Heart right ventricle (tissue), 16 donors: ENCODE measurements around the gene YJEFN3. TPM values are rescaled to one million over a fixed set of nuclear protein-coding genes. Genes with fewer than 3 reads are reported as not detected.

ENCODE experiments used
- ATAC-seq, 8 donors: fragments of 200-7000 bp; cut with Tn5 transposase; one replicate each; pipeline ENCODE4 v1.9.1; 2020; ENCODE audit warnings: mild to moderate bottlenecking in 8 of 8, moderate library complexity in 8 of 8, moderate number of reproducible peaks in 1 of 8
- DNase-seq, 2 donors: peaks; one replicate each; pipeline ENCODE4 v3.0.0-alpha.2; 2020
- H3K27ac ChIP-seq, 10 donors: fragments of 200-600 bp; sonication (generic) in 2 of 10; one replicate each; pipeline versions ENCODE4 v1.5.0 to v1.8.0; 2020 to 2022; ENCODE audit warnings: mild to moderate bottlenecking in 3 of 10
- H3K27me3 ChIP-seq, 7 donors: fragments of 200-600 bp; one replicate each; pipeline ENCODE4 v1.8.0; 2021 to 2022; ENCODE audit warnings: mild to moderate bottlenecking in 2 of 7
- H3K36me3 ChIP-seq, 9 donors: fragments of 200-600 bp; sonication (generic) in 1 of 9; one replicate each; pipeline versions ENCODE4 v1.5.0 to v1.8.0; 2020 to 2022; ENCODE audit warnings: mild to moderate bottlenecking in 2 of 9
- H3K4me1 ChIP-seq, 9 donors: fragments of 200-600 bp; sonication (generic) in 1 of 9; one replicate each; pipeline versions ENCODE4 v1.5.0 to v1.8.0; 2020 to 2022; ENCODE audit warnings: mild to moderate bottlenecking in 4 of 9
- H3K4me3 ChIP-seq, 10 donors: fragments of 200-600 bp; sonication (generic) in 2 of 10; one replicate each; pipeline versions ENCODE4 v1.5.0 to v1.8.0; 2020 to 2022; ENCODE audit warnings: mild to moderate bottlenecking in 7 of 10, moderate library complexity in 2 of 10
- H3K9me3 ChIP-seq, 11 donors: fragments of 200-600 bp in 10 of 11; sonication (generic) in 2 of 11; one replicate each; pipeline versions ENCODE4 v1.5.0 to v1.8.0; 2013 to 2022; ENCODE audit warnings: mild to moderate bottlenecking in 2 of 11, control low read depth in 1 of 11, moderate library complexity in 1 of 11
- WGBS, 2 donors: extraction: QIAGEN DNeasy Blood & Tissue Kit; methylation state at CpG; one replicate each; pipeline ENCODE4 v1.1.7; 2013; ENCODE audit warnings: inconsistent platforms in 1 of 2; 5-methylcytosine and 5-hydroxymethylcytosine counted together
- intact Hi-C, 10 donors: fragments of 100-400 bp; cut with DNase I; formaldehyde crosslinking; loops; one replicate each; pipeline versions ENCODE4 v1.11.1 to v1.14.2; 2022
- polyA plus RNA-seq, 2 donors: library from polyadenylated mRNA; stranded (reverse); fragments of 200-250 nt; gene quantifications; one replicate each; pipeline ENCODE4 v1.2.3, GENCODE V29; 2013
- total RNA-seq, 10 donors: library from RNA; stranded (reverse); fragmentation: NEBNext Ultra II Directional in 3 of 10; extraction: Animal tissue kit (Norgen Biotek cat#: 25700) in 3 of 10; gene quantifications; one replicate each; pipeline versions ENCODE4 v1.2.1 to v1.2.4, GENCODE V29; 2021 to 2023
- TF ChIP-seq, protein P1 (sequence below), 9 donors: fragments of 200-600 bp; sonication (generic) in 2 of 9; IDR thresholded peaks; one replicate each; pipeline versions ENCODE4 v1.5.0 to v1.8.0; 2021 to 2022; ENCODE audit warnings: antibody characterized with exemption in 9 of 9, mild to moderate bottlenecking in 5 of 9, moderate library complexity in 1 of 9
- donor health status: Arrhythmogenic right ventricular cardiomyopathy.
- donor health status: ischemic (EF 13 %, LVEDD 7.1; RV severe dilation, severe dysfunction).
- donor health status: healthy with polysubstance abuse.
- donor health status: DM: no; HTN: yes; CAD: no.
- donor health status: DM: no; HTN: no; CAD: no.
- donor health status: ischemic (EF 25% LVEDD 6.9; RV normal size, moderate dysfunction).
- donor health status: ischemic (EF 25% LVEDD 5.7; RV mildly dilated, moderate dysfunction).
- donor health status: healthy.
- donor health status: DM: yes; HTN: yes; CAD: no.
- donor health status: Ischemic cardiomyopathy.
- donor health status: ischemic (EF 35%, LVEDD 5.7; RV mildly dilated, moderate dysfunction).
- donor health status: nonischemic (EF 11% LVEDD 7.7; RV severe dilation, severe dysfunction).
- donor health status: DM: yes; HTN: yes; CAD: no.
- donor health status: PGD.
- donor health status: ischemic (EF 29% LVEDD 5.4; RV normal size, mild dysfunction).
- donor health status: nonischemic (EF 23%, LVEDD 6.1; RV moderate dilation, normal function).

YJEFN3 gene
- total and polyA plus RNA-seq, 12 donors = 2.1 to 13.1 (median 2.4) TPM

DNA sequence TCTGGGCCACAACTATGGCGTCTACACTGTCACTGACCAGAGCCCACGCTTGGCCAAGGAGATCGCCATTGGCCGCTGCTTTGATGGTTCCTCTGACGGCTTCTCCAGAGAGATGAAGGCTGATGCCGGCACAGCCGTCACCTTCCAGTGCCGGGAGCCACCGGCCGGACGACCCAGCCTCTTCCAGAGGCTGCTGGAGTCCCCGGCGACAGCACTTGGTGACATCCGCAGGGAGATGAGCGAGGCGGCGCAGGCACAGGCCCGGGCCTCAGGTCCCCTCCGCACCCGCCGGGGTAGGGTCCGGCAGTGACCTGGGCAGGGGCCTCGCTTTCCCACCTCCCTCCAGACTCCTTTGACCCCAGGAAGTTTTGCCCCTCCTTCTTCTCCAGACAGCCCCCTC lies 17.0 kb downstream of the YJEFN3 start:
- intact Hi-C loops = no loop called here
- DNase-seq (no peak), ATAC-seq (no peak)
- Histone ChIP-seq H3K27me3 (peaks cover 4 to 76% (median 59%) of the 10 kb centered on the region in 7 donors), H3K36me3 (no peaks in the 10 kb centered on the region), H3K4me3 (no peak overlapping the region), H3K27ac (no peak overlapping the region), H3K9me3 (no peaks in the 10 kb centered on the region), H3K4me1 (peaks cover 5 to 32% (median 22%) of the 10 kb centered on the region in 9 donors)
- TF ChIP-seq, protein P1, sequence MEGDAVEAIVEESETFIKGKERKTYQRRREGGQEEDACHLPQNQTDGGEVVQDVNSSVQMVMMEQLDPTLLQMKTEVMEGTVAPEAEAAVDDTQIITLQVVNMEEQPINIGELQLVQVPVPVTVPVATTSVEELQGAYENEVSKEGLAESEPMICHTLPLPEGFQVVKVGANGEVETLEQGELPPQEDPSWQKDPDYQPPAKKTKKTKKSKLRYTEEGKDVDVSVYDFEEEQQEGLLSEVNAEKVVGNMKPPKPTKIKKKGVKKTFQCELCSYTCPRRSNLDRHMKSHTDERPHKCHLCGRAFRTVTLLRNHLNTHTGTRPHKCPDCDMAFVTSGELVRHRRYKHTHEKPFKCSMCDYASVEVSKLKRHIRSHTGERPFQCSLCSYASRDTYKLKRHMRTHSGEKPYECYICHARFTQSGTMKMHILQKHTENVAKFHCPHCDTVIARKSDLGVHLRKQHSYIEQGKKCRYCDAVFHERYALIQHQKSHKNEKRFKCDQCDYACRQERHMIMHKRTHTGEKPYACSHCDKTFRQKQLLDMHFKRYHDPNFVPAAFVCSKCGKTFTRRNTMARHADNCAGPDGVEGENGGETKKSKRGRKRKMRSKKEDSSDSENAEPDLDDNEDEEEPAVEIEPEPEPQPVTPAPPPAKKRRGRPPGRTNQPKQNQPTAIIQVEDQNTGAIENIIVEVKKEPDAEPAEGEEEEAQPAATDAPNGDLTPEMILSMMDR (IDR thresholded peaks at IDR 0.05) = no peak
- 94 to 95% methylated on average over 23 of the region's 23 CpGs for WGBS, 2 donors

DNA sequence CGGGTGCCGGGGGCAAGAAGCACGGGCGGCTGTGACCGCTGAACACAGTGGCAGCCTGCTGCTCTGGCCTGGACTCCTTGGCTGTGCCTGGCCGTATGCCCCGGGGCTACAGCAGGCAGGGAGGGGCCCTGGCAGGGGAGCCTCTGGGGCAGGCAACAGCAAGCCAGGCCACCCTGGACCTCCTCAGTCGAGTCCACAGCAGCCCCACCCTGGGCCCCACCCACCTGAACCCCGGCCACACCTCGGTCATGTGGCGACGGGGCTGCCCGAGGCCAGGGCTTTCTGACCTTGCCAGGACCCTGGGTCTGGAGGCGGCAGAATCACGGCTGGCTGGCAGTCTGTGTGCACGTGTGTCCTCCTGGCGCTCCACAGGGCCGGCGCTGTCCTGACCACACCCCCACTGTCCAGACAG lies 18.0 kb downstream of the YJEFN3 start:
- TF ChIP-seq, protein P1 (IDR thresholded peaks at IDR 0.05) = no peak
- Histone ChIP-seq H3K27me3 (peaks cover 0 to 65% (median 52%) of the 10 kb centered on the region in 7 donors), H3K9me3 (peaks cover 0 to 4% (median 0%) of the 10 kb centered on the region in 11 donors), H3K4me3 (no peak overlapping the region), H3K27ac (peak overlapping the region in 7 of 10 donors; percentile 16 to 79 (median 56)), H3K4me1 (peaks cover 0 to 23% (median 15%) of the 10 kb centered on the region in 9 donors), H3K36me3 (no peaks in the 10 kb centered on the region)
- 33 to 48% methylated on average over 17 to 19 of the region's 19 CpGs for WGBS, 2 donors
- DNase-seq (peak in 1 of 2 donors; percentile 57), ATAC-seq (peak; percentile 52 to 82 (median 72))
- intact Hi-C loops = no loop called here

DNA sequence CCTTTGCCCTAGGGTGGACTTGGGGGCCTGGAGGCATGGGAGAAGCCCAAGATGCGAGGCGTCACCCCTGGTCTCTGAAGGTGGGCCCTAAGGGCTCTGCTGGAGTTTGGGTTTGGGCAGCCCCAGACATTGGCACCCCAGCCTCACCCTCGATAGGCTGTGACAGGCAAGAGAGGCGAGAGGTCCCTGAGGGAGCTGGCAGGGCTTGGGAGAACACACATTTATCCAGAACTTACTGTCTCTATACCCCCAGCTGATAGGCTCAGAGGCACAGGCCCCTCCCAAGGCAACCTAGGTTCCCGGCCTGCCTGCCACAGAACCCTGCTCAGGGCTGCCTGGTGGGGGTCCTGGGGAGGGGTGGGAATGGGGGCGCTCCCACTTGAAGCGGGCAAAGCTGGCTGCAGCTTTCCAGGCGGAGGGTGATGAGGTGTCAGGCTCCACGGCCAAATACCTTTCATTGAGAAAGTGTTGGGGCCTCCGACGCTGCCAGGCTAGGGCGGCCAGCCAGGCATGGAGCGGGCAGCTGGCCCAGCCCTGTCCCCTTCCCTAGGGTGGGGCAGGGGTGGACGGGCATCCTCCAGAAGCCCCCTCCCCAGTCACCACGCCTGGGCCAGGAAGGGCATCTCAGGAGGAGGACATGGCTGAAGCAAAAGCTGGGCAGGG lies 19.1 kb downstream of the YJEFN3 start:
- H3K27me3 ChIP-seq = peaks cover 0 to 55% (median 42%) of the 10 kb centered on the region in 7 donors
- DNase-seq = peak in 1 of 2 donors; percentile 42
- H3K4me3 ChIP-seq = no peak overlapping the region
- H3K4me1 ChIP-seq = peaks cover 0 to 23% (median 15%) of the 10 kb centered on the region in 9 donors
- H3K27ac ChIP-seq = peak overlapping the region in 7 of 10 donors; percentile 37 to 79 (median 56)
- peak; percentile 43 to 78 (median 64) for ATAC-seq
- TF ChIP-seq, protein P1 (IDR thresholded peaks at IDR 0.05) = no peak
- no peaks in the 10 kb centered on the region for H3K36me3 ChIP-seq
- intact Hi-C loops = no loop called here
- peaks cover 0 to 4% (median 0%) of the 10 kb centered on the region in 11 donors for H3K9me3 ChIP-seq
- 37 to 40% methylated on average over 15 of the region's 15 CpGs for WGBS, 2 donors

DNA sequence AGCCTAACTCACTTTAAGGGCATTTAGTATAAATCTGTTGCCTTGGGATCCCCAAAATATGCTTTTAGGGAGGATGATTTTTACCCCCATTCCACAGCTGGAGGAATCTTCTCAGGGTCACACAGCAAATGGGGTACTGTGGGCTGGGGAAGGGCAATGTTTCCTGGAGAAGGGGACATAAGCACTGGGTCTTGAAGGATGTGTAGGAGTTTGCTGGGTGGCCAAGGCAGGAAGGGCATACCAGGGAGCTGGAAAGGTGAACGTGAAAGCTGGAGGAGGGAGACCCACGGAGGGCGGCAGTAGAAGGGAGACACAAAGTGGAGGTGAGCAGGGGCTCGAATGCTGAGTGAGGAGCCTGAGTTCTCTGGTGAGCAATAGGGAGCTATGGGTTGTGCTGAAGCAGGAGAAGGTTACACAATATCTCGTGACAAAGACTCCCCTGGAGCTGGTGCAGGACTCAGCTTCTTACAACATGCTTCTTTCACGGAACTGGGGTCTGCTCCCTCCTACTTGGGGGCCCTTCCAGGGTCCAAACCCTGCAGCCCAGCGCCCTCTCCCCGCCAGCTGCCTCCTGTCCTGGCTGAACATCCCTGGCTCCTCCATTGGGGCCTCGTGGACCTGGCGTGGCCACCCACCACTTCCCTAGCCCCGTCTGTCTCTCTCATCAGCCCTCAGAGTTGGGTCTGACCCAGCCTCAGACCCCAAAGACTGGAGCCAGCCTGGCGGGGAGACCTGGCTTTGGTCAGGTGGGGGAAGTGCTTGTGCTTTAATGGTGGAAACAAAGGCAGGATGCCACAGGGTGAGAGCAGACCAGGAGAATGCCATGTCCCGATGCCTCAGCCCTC lies 20.4 kb downstream of the YJEFN3 start:
- DNase-seq = no peak
- no peaks in the 10 kb centered on the region for H3K36me3 ChIP-seq
- 61 to 63% methylated on average over 13 of the region's 13 CpGs for WGBS, 2 donors
- no peak for ATAC-seq
- peaks cover 0 to 4% (median 0%) of the 10 kb centered on the region in 11 donors for H3K9me3 ChIP-seq
- peaks cover 0 to 43% (median 32%) of the 10 kb centered on the region in 7 donors for H3K27me3 ChIP-seq
- no peak overlapping the region for H3K4me3 ChIP-seq
- H3K27ac ChIP-seq = no peak overlapping the region
- intact Hi-C loops = no loop called here
- TF ChIP-seq, protein P1 (IDR thresholded peaks at IDR 0.05) = no peak
- peaks cover 0 to 23% (median 15%) of the 10 kb centered on the region in 9 donors for H3K4me1 ChIP-seq
